Central memory CD8-positive, alpha-beta T cell (primary cell): ENCODE measurements around the gene AFF3.
"Not testable (repeated sequence)": the region's sequence is repeated elsewhere in the genome, so short reads cannot be mapped to it uniquely, and the experiment has no call there.

Experiments
- ATAC-seq: fragments of 150-1000 bp; cut with Tn5 transposase; replicated peaks from 2 replicates; pipeline ENCODE4 v1.10.0; 2022; ENCODE audit warnings: mild to moderate bottlenecking, moderate FRiP score, moderate number of reproducible peaks; ENCODE audit not compliant: poor library complexity, severe bottlenecking; ENCODE audit errors: extremely low read depth
- DNase-seq, 2 donors: peaks; one replicate each; pipeline ENCODE4 v3.0.0; 2021; ENCODE audit warnings: low spot score in 2 of 2
- H3K27ac Mint-ChIP-seq: one replicate; pipeline ENCODE4 v1.8.0; 2022; ENCODE audit warnings: low read depth, mild to moderate bottlenecking, moderate library complexity, mixed read lengths
- H3K27me3 Mint-ChIP-seq: one replicate; pipeline ENCODE4 v1.8.0; 2022; ENCODE audit warnings: mixed read lengths
- H3K36me3 Mint-ChIP-seq: one replicate; pipeline ENCODE4 v1.8.0; 2022; ENCODE audit warnings: mild to moderate bottlenecking, moderate library complexity, mixed read lengths; ENCODE audit not compliant: insufficient read depth
- H3K4me1 Mint-ChIP-seq: one replicate; pipeline ENCODE4 v1.8.0; 2022; ENCODE audit warnings: mixed read lengths
- H3K4me3 Mint-ChIP-seq: one replicate; pipeline ENCODE4 v1.8.0; 2022; ENCODE audit warnings: mild to moderate bottlenecking, moderate library complexity, mixed read lengths
- H3K9me3 Mint-ChIP-seq: one replicate; pipeline ENCODE4 v1.8.0; 2022; ENCODE audit warnings: mixed read lengths

Gene AFF3

GRCh38 chr2:100110614-100111000 lies 31.8 kb downstream of the AFF3 start:
- Mint-ChIP-seq H3K4me1 (no peaks in the 10 kb centered on the region), H3K4me3 (no peak overlapping the region), H3K36me3 (peaks cover 3% of the 10 kb centered on the region), H3K9me3 (no peaks in the 10 kb centered on the region), H3K27ac (no peak overlapping the region), H3K27me3 (peaks cover 28% of the 10 kb centered on the region)
- ATAC-seq: no peak
- DNase-seq: no peak

- no peaks in the 10 kb centered on the region for H3K9me3 Mint-ChIP-seq
- H3K4me1 Mint-ChIP-seq: no peaks in the 10 kb centered on the region
- peaks cover 4% of the 10 kb centered on the region for H3K36me3 Mint-ChIP-seq
- DNase-seq (no peak), ATAC-seq (no peak)
- peaks cover 32% of the 10 kb centered on the region for H3K27me3 Mint-ChIP-seq
- no peak overlapping the region for H3K27ac Mint-ChIP-seq
- no peak overlapping the region for H3K4me3 Mint-ChIP-seq
These were observed 32.3 kb downstream of the AFF3 start for GRCh38 chr2:100109986-100110613.

GRCh38 chr2:100108648-100109020 lies 33.8 kb downstream of the AFF3 start:
- H3K27ac Mint-ChIP-seq, H3K4me1 Mint-ChIP-seq, ATAC-seq, H3K9me3 Mint-ChIP-seq, H3K36me3 Mint-ChIP-seq, H3K4me3 Mint-ChIP-seq, DNase-seq: not testable (repeated sequence)
- peaks cover 32% of the 10 kb centered on the region for H3K27me3 Mint-ChIP-seq

- Mint-ChIP-seq H3K4me3 (no peak overlapping the region), H3K36me3 (peaks cover 3% of the 10 kb centered on the region), H3K27ac (no peak overlapping the region), H3K27me3 (peaks cover 32% of the 10 kb centered on the region), H3K9me3 (no peaks in the 10 kb centered on the region), H3K4me1 (no peaks in the 10 kb centered on the region)
- DNase-seq (no peak), ATAC-seq (no peak)
These were observed 34.3 kb downstream of the AFF3 start for GRCh38 chr2:100107906-100108647.

GRCh38 chr2:100107440-100107839 lies 35.0 kb downstream of the AFF3 start:
- Mint-ChIP-seq H3K27me3 (peaks cover 32% of the 10 kb centered on the region), H3K4me3 (no peak overlapping the region), H3K4me1 (no peaks in the 10 kb centered on the region), H3K27ac (no peak overlapping the region), H3K36me3 (peaks cover 3% of the 10 kb centered on the region), H3K9me3 (no peaks in the 10 kb centered on the region)
- DNase-seq: no peak
- no peak for ATAC-seq

- H3K27me3 Mint-ChIP-seq: peaks cover 32% of the 10 kb centered on the region
- no peaks in the 10 kb centered on the region for H3K4me1 Mint-ChIP-seq
- H3K36me3 Mint-ChIP-seq: peaks cover 3% of the 10 kb centered on the region
- no peaks in the 10 kb centered on the region for H3K9me3 Mint-ChIP-seq
- H3K27ac Mint-ChIP-seq: no peak overlapping the region
- no peak overlapping the region for H3K4me3 Mint-ChIP-seq
- no peak for DNase-seq
- no peak for ATAC-seq
These were observed 35.9 kb downstream of the AFF3 start for GRCh38 chr2:100106460-100106859.

GRCh38 chr2:100105678-100106054 lies 36.7 kb downstream of the AFF3 start:
- H3K4me1 Mint-ChIP-seq: no peaks in the 10 kb centered on the region
- ATAC-seq (no peak), DNase-seq (no peak)
- no peaks in the 10 kb centered on the region for H3K9me3 Mint-ChIP-seq
- H3K4me3 Mint-ChIP-seq: peak overlapping the region; percentile 76
- H3K36me3 Mint-ChIP-seq: peaks cover 3% of the 10 kb centered on the region
- peaks cover 32% of the 10 kb centered on the region for H3K27me3 Mint-ChIP-seq
- H3K27ac Mint-ChIP-seq: no peak overlapping the region

- peaks cover 3% of the 10 kb centered on the region for H3K36me3 Mint-ChIP-seq
- H3K4me3 Mint-ChIP-seq: peak overlapping the region; percentile 76
- H3K9me3 Mint-ChIP-seq: no peaks in the 10 kb centered on the region
- no peak overlapping the region for H3K27ac Mint-ChIP-seq
- H3K4me1 Mint-ChIP-seq: no peaks in the 10 kb centered on the region
- ATAC-seq: peak; percentile 52
- H3K27me3 Mint-ChIP-seq: peaks cover 32% of the 10 kb centered on the region
- no peak for DNase-seq
These were observed 37.4 kb downstream of the AFF3 start for GRCh38 chr2:100104718-100105677.

GRCh38 chr2:100104265-100104664 lies 38.1 kb downstream of the AFF3 start:
- peak; percentile 37 for ATAC-seq
- Mint-ChIP-seq H3K4me3 (peak overlapping the region; percentile 46), H3K27me3 (peaks cover 32% of the 10 kb centered on the region)
- not testable (repeated sequence) for H3K27ac Mint-ChIP-seq, H3K4me1 Mint-ChIP-seq, DNase-seq, H3K36me3 Mint-ChIP-seq, H3K9me3 Mint-ChIP-seq

GRCh38 chr2:100103527-100104252 lies 38.7 kb downstream of the AFF3 start:
- Mint-ChIP-seq H3K4me3 (peak overlapping the region; percentile 46), H3K27me3 (peaks cover 32% of the 10 kb centered on the region)
- H3K4me1 Mint-ChIP-seq, H3K27ac Mint-ChIP-seq, H3K9me3 Mint-ChIP-seq, H3K36me3 Mint-ChIP-seq, DNase-seq: not testable (repeated sequence)
- peak; percentile 25 for ATAC-seq

- Mint-ChIP-seq H3K27me3 (peaks cover 22% of the 10 kb centered on the region), H3K4me3 (peak overlapping the region; percentile 46)
- H3K9me3 Mint-ChIP-seq, H3K27ac Mint-ChIP-seq, ATAC-seq, H3K4me1 Mint-ChIP-seq, H3K36me3 Mint-ChIP-seq, DNase-seq: not testable (repeated sequence)
These were observed 39.8 kb downstream of the AFF3 start for GRCh38 chr2:100102466-100103180.

- not testable (repeated sequence) for H3K4me3 Mint-ChIP-seq, H3K9me3 Mint-ChIP-seq, ATAC-seq, H3K27me3 Mint-ChIP-seq, DNase-seq, H3K27ac Mint-ChIP-seq, H3K36me3 Mint-ChIP-seq, H3K4me1 Mint-ChIP-seq
These were observed 43.5 kb downstream of the AFF3 start for GRCh38 chr2:100098855-100099254.
